DND-41 (cell line): Measurements from ENCODE around the gene GSKIP.

Source experiments
- ATAC-seq: fragments of 200-7000 bp; cut with Tn5 transposase; 3 replicates; pipeline ENCODE4 v1.9.1; 2021; ENCODE audit warnings: low read depth; ENCODE audit not compliant: insufficient read depth
- DNase-seq: peaks from one replicate; pipeline ENCODE4 v3.0.0-alpha.2; 2020
- H2AFZ ChIP-seq: 2 replicates; pipeline ENCODE4 v1.6.0; 2012; ENCODE audit warnings: low read depth, low read length
- H3K27ac ChIP-seq: 2 replicates; pipeline ENCODE4 v1.5.1; 2012; ENCODE audit warnings: low read length, inconsistent platforms
- H3K27me3 ChIP-seq: fragments of 200-600 bp; sonication (generic); 2 replicates; pipeline ENCODE4 v1.6.0; 2012; ENCODE audit warnings: low read length, mild to moderate bottlenecking, inconsistent platforms; ENCODE audit not compliant: insufficient read depth, poor library complexity
- H3K36me3 ChIP-seq: 2 replicates; pipeline ENCODE4 v1.5.1; 2012; ENCODE audit warnings: low read length, inconsistent platforms; ENCODE audit not compliant: insufficient read depth
- H3K4me1 ChIP-seq: 2 replicates; pipeline ENCODE4 v1.5.1; 2012; ENCODE audit warnings: mild to moderate bottlenecking, low read length; ENCODE audit not compliant: insufficient read depth
- H3K4me2 ChIP-seq: 2 replicates; pipeline ENCODE4 v1.6.0; 2012; ENCODE audit warnings: mild to moderate bottlenecking, moderate library complexity, low read length, inconsistent platforms; ENCODE audit not compliant: insufficient read depth
- H3K4me3 ChIP-seq, 2 experiments: fragments of 200-600 bp in 1 of 2; shearing (Covaris generic) in 1 of 2; 2 replicates each; pipeline ENCODE4 v1.5.1; 2012 to 2016; ENCODE audit warnings: inconsistent platforms in 2 of 2, low read length in 2 of 2, mild to moderate bottlenecking in 2 of 2, low read depth in 1 of 2, moderate library complexity in 1 of 2
- H3K79me2 ChIP-seq: 2 replicates; pipeline ENCODE4 v1.6.0; 2012; ENCODE audit warnings: low read length, inconsistent platforms; ENCODE audit not compliant: insufficient read depth
- H3K9ac ChIP-seq: 2 replicates; pipeline ENCODE4 v1.6.0; 2012; ENCODE audit warnings: low read depth, mild to moderate bottlenecking, inconsistent platforms, low read length, moderate library complexity
- H3K9me3 ChIP-seq: 2 replicates; pipeline ENCODE4 v1.5.1; 2012; ENCODE audit warnings: low read length, moderate library complexity, mild to moderate bottlenecking, inconsistent platforms; ENCODE audit not compliant: insufficient read depth, severe bottlenecking
- H4K20me1 ChIP-seq: 2 replicates; pipeline ENCODE4 v1.6.0; 2012; ENCODE audit warnings: low read length; ENCODE audit not compliant: insufficient read depth
- EZH2 ChIP-seq: IDR thresholded peaks from 3 replicates; pipeline ENCODE4 v1.6.1; 2012; ENCODE audit warnings: borderline replicate concordance, low read depth, mild to moderate bottlenecking, moderate library complexity, low read length, inconsistent platforms; ENCODE audit not compliant: severe bottlenecking
- TF ChIP-seq, protein P1 (sequence below): IDR thresholded peaks from 2 replicates; pipeline ENCODE4 v1.5.1; 2012; ENCODE audit warnings: borderline replicate concordance, low read length, moderate library complexity, mild to moderate bottlenecking; ENCODE audit not compliant: poor library complexity, severe bottlenecking; ENCODE audit errors: extremely low read depth

GSKIP gene

DNA sequence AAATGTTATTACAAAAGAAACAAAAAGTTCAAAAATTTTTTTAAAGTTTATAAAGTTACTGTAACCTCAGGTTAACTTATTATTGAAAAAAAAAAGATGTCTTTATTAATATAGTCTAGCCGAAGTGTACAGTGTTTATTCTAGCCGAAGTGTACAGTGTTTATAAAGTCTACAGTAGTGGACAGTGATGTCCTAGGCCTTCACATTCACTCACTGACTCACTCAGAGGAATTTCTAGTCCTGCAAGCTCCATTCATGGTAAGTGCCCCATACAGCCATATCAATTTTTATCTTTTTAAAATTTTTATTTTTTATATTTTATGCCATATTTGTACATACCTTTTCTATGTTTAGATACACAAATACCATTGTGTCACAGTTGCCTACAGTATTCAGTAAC lies 10.6 kb upstream of the GSKIP start:
- Histone ChIP-seq H3K27me3 (no peaks in the 10 kb centered on the region), H3K27ac (no peak overlapping the region), H3K79me2 (peaks cover 40% of the 10 kb centered on the region), H3K9me3 (no peaks in the 10 kb centered on the region), H3K36me3 (no peaks in the 10 kb centered on the region), H3K4me3 (no peak overlapping the region), H3K4me2 (no peak overlapping the region), H4K20me1 (peaks cover 8% of the 10 kb centered on the region; the same call in 1 of the 2 replicates), H3K4me1 (no peaks in the 10 kb centered on the region), H2AFZ (no peak overlapping the region), H3K9ac (no peak overlapping the region)
- TF ChIP-seq, protein P1, sequence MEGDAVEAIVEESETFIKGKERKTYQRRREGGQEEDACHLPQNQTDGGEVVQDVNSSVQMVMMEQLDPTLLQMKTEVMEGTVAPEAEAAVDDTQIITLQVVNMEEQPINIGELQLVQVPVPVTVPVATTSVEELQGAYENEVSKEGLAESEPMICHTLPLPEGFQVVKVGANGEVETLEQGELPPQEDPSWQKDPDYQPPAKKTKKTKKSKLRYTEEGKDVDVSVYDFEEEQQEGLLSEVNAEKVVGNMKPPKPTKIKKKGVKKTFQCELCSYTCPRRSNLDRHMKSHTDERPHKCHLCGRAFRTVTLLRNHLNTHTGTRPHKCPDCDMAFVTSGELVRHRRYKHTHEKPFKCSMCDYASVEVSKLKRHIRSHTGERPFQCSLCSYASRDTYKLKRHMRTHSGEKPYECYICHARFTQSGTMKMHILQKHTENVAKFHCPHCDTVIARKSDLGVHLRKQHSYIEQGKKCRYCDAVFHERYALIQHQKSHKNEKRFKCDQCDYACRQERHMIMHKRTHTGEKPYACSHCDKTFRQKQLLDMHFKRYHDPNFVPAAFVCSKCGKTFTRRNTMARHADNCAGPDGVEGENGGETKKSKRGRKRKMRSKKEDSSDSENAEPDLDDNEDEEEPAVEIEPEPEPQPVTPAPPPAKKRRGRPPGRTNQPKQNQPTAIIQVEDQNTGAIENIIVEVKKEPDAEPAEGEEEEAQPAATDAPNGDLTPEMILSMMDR, result no peak
- TF ChIP-seq EZH2, result no peak
- DNase-seq, result no peak
- no peak for ATAC-seq

DNA sequence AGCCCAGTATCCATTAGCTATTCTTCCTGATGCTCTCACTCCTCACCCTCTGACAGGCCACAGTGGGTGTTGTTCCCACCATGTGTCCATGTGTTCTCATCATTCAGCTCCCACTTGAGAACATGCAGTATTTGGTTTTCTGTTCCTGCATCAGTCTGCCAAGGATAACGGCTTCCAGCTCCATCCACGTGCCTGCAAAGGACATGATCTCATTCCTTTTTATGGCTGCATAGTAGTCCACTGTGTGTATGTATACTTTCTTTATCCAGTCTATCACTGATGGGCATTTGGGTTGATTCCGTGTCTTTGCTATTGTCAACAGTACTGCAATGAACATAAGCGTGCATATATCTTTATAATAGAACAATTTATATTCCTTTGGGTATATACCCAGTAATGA lies 9.1 kb upstream of the GSKIP start:
- H3K36me3 ChIP-seq, result no peaks in the 10 kb centered on the region
- H3K4me3 ChIP-seq, result no peak overlapping the region
- no peak overlapping the region for H3K27ac ChIP-seq
- H3K27me3 ChIP-seq, result no peaks in the 10 kb centered on the region
- no peak for DNase-seq
- peaks cover 51% of the 10 kb centered on the region for H3K79me2 ChIP-seq
- H3K9ac ChIP-seq, result no peak overlapping the region
- H4K20me1 ChIP-seq, result peaks cover 8% of the 10 kb centered on the region; the same call in 1 of the 2 replicates
- H3K4me1 ChIP-seq, result no peaks in the 10 kb centered on the region
- no peak for ATAC-seq
- H3K4me2 ChIP-seq, result no peak overlapping the region
- TF ChIP-seq, protein P1, result no peak
- TF ChIP-seq EZH2, result no peak
- no peaks in the 10 kb centered on the region for H3K9me3 ChIP-seq
- H2AFZ ChIP-seq, result no peak overlapping the region

DNA sequence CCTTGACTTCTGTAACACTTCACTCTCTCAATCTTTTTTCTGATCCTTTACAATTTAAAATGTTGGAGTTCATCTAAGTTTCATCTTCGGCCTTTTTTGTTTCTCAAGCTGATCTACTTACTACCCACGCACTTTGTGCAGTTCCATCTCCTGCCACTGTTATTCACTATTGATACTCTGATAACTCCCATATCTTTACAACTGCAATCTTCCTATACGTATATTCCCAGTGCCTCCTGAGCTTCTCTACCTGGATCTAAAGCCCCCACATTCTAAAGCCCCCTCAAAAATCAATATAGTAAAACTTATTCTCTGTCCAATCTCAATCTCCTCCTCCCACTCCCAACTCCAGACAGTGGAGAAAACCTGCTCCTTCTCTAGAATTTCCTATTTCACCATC lies 6.1 kb upstream of the GSKIP start:
- Histone ChIP-seq H3K9ac (no peak overlapping the region), H3K4me2 (no peak overlapping the region)

More for the DNA sequence above, 6.1 kb upstream of the GSKIP start:
- Histone ChIP-seq H3K27ac (no peak overlapping the region), H2AFZ (no peak overlapping the region), H4K20me1 (peaks cover 6% of the 10 kb centered on the region; the same call in 1 of the 2 replicates), H3K27me3 (no peaks in the 10 kb centered on the region), H3K4me1 (peaks cover 23% of the 10 kb centered on the region), H3K79me2 (peaks cover 68% of the 10 kb centered on the region), H3K9me3 (no peaks in the 10 kb centered on the region), H3K36me3 (no peaks in the 10 kb centered on the region), H3K4me3 (no peak overlapping the region)
- ATAC-seq (no peak), DNase-seq (no peak)
- TF ChIP-seq, protein P1, result no peak
- no peak for TF ChIP-seq EZH2
